NOMO-1 treated with dmso at 0.1 percent for 144 hours (cell line): ENCODE measurements around the gene SIRT5.

Source experiments
- DNase-seq: peaks from one replicate; lab custom pipeline; 2025; ENCODE audit not compliant: unreplicated experiment; lab: John Stamatoyannopoulos, UW

SIRT5 gene

GRCh38 chr6:13574571-13575376 lies at the start of gene SIRT5:
Gene SIRT5, plus strand, starts transcription at chr6:13574601. Its CDS starts 9,510 bp downstream, at chr6:13584111.
- DNase-seq = peak; percentile 83

GRCh38 chr6:13524801-13525508 lies 49.4 kb upstream of the SIRT5 start:
- DNase-seq = no peak

- DNase-seq = no peak
Observed at GRCh38 chr6:13526357-13526726, 48.1 kb upstream of the SIRT5 start.

GRCh38 chr6:13526727-13527670 lies 47.4 kb upstream of the SIRT5 start:
- DNase-seq = peak; percentile 84

- DNase-seq = no peak
Observed at GRCh38 chr6:13527671-13528056, 46.7 kb upstream of the SIRT5 start.

GRCh38 chr6:13528232-13528631 lies 46.2 kb upstream of the SIRT5 start:
- DNase-seq = no peak

GRCh38 chr6:13528777-13529343 lies 45.5 kb upstream of the SIRT5 start:
- DNase-seq = no peak

- no peak for DNase-seq
Observed at GRCh38 chr6:13531956-13532355, 42.4 kb upstream of the SIRT5 start.

- DNase-seq = no peak
Observed at GRCh38 chr6:13534536-13534935, 39.9 kb upstream of the SIRT5 start.

- no peak for DNase-seq
Observed at GRCh38 chr6:13535306-13535705, 39.1 kb upstream of the SIRT5 start.

GRCh38 chr6:13536796-13537526 lies 37.4 kb upstream of the SIRT5 start:
- no peak for DNase-seq

- DNase-seq = no peak
Observed at GRCh38 chr6:13537527-13537897, 36.9 kb upstream of the SIRT5 start.

- no peak for DNase-seq
Observed at GRCh38 chr6:13538084-13538483, 36.3 kb upstream of the SIRT5 start.

GRCh38 chr6:13538600-13538999 lies 35.8 kb upstream of the SIRT5 start:
- DNase-seq = no peak

GRCh38 chr6:13539572-13539971 lies 34.8 kb upstream of the SIRT5 start:
- DNase-seq = no peak

GRCh38 chr6:13541496-13541895 lies 32.9 kb upstream of the SIRT5 start:
- no peak for DNase-seq

GRCh38 chr6:13544454-13545186 lies 29.8 kb upstream of the SIRT5 start:
- DNase-seq = no peak

GRCh38 chr6:13545885-13546284 lies 28.5 kb upstream of the SIRT5 start:
- DNase-seq = no peak

GRCh38 chr6:13548500-13549210 lies 25.7 kb upstream of the SIRT5 start:
- no peak for DNase-seq
